Activated CD8-positive, alpha-beta T cell treated with anti-CD3 and anti-CD28 coated beads for 36 hours (primary cell): Measurements from ENCODE around the gene SRPK2. TPM values are rescaled to one million over a fixed set of nuclear protein-coding genes. Genes with fewer than 3 reads are reported as not detected.

Experiments used
- ATAC-seq: fragments of 200-7000 bp; cut with Tn5 transposase; one replicate; pipeline ENCODE4 v1.10.0; 2021; ENCODE audit warnings: mild to moderate bottlenecking, moderate library complexity
- CTCF ChIA-PET: fragments of 350-600 bp; sonication (Branson Sonifier 250); formaldehyde crosslinking; loops from one replicate; lab custom pipeline; 2021; ENCODE audit warnings: antibody characterized with exemption; lab: Charles Lee
- POLR2A ChIA-PET: fragments of 350-600 bp; sonication (Branson Sonifier 250); formaldehyde crosslinking; loops from one replicate; lab custom pipeline; 2021; ENCODE audit warnings: antibody characterized with exemption; lab: Charles Lee
- DNase-seq: peaks from one replicate; pipeline ENCODE4 v3.0.0-alpha.2; 2020
- H3K27ac Mint-ChIP-seq: one replicate; pipeline ENCODE4 v1.8.0; 2021; ENCODE audit warnings: mild to moderate bottlenecking, mixed read lengths
- H3K27me3 Mint-ChIP-seq: one replicate; pipeline ENCODE4 v1.8.0; 2021; ENCODE audit warnings: mixed read lengths
- H3K36me3 Mint-ChIP-seq: one replicate; pipeline ENCODE4 v1.8.0; 2021; ENCODE audit warnings: low read depth, mixed read lengths
- H3K4me1 Mint-ChIP-seq: one replicate; pipeline ENCODE4 v1.8.0; 2021; ENCODE audit warnings: low read depth, mixed read lengths
- H3K4me3 Mint-ChIP-seq: one replicate; pipeline ENCODE4 v1.8.0; 2021; ENCODE audit warnings: mild to moderate bottlenecking, moderate library complexity, mixed read lengths
- H3K9me3 Mint-ChIP-seq: one replicate; pipeline ENCODE4 v1.8.0; 2021; ENCODE audit warnings: mixed read lengths
- intact Hi-C: fragments of 100-400 bp; cut with micrococcal nuclease; formaldehyde crosslinking; loops from one replicate; pipeline ENCODE4 v1.10.0; 2022
- total RNA-seq, 2 experiments: library from RNA; stranded (reverse); gene quantifications; one replicate each; pipeline ENCODE4 v1.2.3, GENCODE V29; 2021
- TF ChIP-seq, protein P1 (sequence below): fragments of 200-600 bp; IDR thresholded peaks from one replicate; pipeline ENCODE4 v1.8.0; 2022; ENCODE audit warnings: antibody characterized with exemption, mild to moderate bottlenecking

Gene SRPK2
- total RNA-seq, 2 experiments from 2014 or later = 32.9 to 33.5 TPM

DNA sequence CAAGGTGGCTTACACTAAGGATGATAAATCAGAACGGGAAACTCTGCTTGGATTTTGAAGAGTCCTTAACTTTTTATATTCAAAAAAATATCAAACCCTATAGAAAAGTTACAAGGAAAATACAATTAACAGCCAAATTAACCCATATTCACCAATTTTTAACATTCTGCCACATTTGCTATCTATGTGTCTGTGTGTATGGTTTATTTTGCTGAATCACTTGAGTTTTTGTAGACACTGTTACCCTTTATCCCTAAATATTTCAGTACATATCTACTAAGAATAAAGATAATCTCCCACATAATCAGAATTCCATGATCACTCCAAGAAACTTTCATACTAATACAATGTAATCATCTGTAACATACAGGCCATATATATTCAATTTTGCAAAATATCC lies 1.2 kb upstream of the SRPK2 start:
- DNase-seq = no peak
- intact Hi-C loops = no loop called here
- Mint-ChIP-seq H3K4me3 (peak overlapping the region; percentile 89), H3K36me3 (peaks cover 5% of the 10 kb centered on the region), H3K27ac (no peak overlapping the region), H3K9me3 (peaks cover 2% of the 10 kb centered on the region), H3K27me3 (no peaks in the 10 kb centered on the region), H3K4me1 (peaks cover 25% of the 10 kb centered on the region)
- ATAC-seq = no peak
- TF ChIP-seq, protein P1, sequence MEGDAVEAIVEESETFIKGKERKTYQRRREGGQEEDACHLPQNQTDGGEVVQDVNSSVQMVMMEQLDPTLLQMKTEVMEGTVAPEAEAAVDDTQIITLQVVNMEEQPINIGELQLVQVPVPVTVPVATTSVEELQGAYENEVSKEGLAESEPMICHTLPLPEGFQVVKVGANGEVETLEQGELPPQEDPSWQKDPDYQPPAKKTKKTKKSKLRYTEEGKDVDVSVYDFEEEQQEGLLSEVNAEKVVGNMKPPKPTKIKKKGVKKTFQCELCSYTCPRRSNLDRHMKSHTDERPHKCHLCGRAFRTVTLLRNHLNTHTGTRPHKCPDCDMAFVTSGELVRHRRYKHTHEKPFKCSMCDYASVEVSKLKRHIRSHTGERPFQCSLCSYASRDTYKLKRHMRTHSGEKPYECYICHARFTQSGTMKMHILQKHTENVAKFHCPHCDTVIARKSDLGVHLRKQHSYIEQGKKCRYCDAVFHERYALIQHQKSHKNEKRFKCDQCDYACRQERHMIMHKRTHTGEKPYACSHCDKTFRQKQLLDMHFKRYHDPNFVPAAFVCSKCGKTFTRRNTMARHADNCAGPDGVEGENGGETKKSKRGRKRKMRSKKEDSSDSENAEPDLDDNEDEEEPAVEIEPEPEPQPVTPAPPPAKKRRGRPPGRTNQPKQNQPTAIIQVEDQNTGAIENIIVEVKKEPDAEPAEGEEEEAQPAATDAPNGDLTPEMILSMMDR = no peak
- ChIA-PET CTCF (no interaction called here), POLR2A (no interaction called here)

DNA sequence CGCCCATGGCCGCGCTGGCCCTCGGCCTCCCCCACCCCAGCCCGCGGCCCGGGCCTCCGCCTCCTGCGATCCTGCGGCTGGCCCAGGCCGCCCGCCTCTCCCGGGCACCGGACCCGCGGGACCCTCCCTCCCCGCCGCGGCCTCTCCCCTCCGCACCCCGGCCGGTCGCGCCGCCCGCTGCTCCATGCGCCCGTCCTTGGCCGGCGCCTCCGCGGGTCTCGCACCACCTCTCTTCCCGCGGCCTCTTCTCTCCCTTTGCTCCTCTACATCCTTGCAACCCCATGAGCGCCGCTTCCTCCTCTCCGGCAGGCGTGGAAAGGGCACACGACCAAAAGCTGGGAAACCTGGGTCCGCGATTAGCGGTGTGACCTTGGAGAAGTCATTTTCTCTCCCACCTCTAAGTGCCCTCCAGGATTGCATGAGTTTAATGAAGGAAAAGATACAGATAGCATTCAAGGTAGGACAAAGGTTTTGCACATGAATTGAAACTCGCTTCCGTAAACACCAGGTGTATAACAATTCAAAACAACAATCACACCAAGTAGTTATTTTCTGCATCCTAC lies 448 bp upstream of the SRPK2 start:
- intact Hi-C loops = no loop called here
- Mint-ChIP-seq H3K4me3 (peak overlapping the region; percentile 89), H3K4me1 (peaks cover 29% of the 10 kb centered on the region), H3K27me3 (no peaks in the 10 kb centered on the region), H3K36me3 (peaks cover 5% of the 10 kb centered on the region), H3K9me3 (no peaks in the 10 kb centered on the region), H3K27ac (peak overlapping the region; percentile 88)
- DNase-seq (peak; percentile 34), ATAC-seq (peak; percentile 43)
- POLR2A ChIA-PET = interaction anchor here (0.7 kb wide), 1 partner anchor 143 kb away, joined by 3 read pairs; the partner anchor contains the start of gene RINT1
- CTCF ChIA-PET = no interaction called here
- TF ChIP-seq, protein P1 = no peak

DNA sequence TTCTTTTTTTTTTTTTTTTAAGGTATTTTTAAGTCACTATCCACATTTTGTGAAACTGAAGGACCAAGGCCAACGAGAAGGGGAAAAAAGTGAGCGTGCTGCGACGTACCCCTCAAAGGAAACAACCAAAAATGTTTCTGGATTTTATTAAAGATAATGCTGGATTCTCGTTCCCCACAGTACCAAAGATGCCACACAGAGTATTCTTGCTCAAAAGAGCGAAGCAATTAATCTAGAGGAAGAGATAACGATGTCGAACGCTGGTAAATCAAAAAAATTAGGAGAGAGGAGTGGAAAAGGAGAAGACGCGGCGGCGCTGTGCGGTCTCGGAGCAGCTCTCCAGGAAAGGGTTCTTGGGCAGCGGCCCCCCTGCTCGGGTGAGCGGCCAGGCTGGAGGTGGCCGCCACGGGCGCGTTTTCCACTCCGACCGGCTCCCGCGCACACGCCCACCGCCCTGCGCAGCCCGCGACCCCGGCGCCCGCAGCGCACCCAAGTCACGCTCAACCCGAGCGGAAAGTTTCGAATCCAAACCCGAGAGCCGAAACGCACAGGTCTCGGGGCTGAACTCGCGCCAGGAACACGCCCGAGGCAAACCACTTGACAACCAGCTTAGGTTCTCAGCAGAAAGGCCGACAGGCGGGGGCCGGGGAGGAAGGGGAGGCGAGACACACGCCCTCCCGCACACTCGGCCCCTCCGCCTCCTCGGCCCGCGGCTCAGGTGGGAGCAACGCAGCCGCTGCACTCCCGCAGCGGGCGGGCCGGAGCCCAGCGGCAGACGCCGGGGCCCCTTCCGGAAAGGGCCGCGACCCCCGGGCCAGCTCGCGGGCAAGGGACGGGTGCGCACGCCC lies 989 bp downstream of the SRPK2 start:
- POLR2A ChIA-PET = interaction anchor here (0.6 to 1.2 kb wide), 4 partner anchors 51 to 175 kb away, joined by 3 read pairs; no protein-coding TSS in a partner anchor
- peak; percentile 35 for ATAC-seq
- Mint-ChIP-seq H3K27me3 (no peaks in the 10 kb centered on the region), H3K9me3 (no peaks in the 10 kb centered on the region), H3K36me3 (peaks cover 8% of the 10 kb centered on the region), H3K27ac (peak overlapping the region; percentile 75), H3K4me1 (peaks cover 34% of the 10 kb centered on the region), H3K4me3 (peak overlapping the region; percentile 77)
- intact Hi-C loops = no loop called here
- TF ChIP-seq, protein P1 = no peak
- DNase-seq = peak; percentile 62
- CTCF ChIA-PET = interaction anchor here (1.0 to 1.8 kb wide), 3 partner anchors 35 to 117 kb away, joined by 3 to 4 read pairs (median 4); no protein-coding TSS in a partner anchor

DNA sequence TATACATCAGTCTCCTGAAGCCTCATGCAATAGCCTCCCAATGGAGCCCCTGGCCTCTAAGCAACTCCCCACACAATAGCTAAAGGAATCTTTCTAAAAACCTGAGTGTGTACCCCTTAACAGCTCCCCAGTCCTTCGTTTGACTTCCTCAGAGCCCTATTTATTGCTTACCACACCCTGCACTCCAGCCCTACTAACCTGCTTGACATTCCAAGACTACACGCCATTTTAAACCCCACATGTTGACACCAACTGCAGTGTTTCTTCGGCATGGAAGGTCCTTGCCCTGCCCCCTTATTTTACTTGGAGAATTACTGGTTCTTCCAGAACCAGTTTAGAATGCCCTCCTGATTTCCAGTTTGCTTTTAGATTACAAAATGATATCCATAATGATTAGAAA lies 10.8 kb downstream of the SRPK2 start:
- intact Hi-C loops = no loop called here
- CTCF ChIA-PET = no interaction called here

More for the DNA sequence above, 10.8 kb downstream of the SRPK2 start:
- no peaks in the 10 kb centered on the region for H3K27me3 Mint-ChIP-seq
- peaks cover 2% of the 10 kb centered on the region for H3K36me3 Mint-ChIP-seq
- TF ChIP-seq, protein P1 = no peak
- DNase-seq (no peak), ATAC-seq (no peak)
- POLR2A ChIA-PET = interaction anchor here (0.6 kb wide), 1 partner anchor 22 kb away, joined by 4 read pairs; no protein-coding TSS in a partner anchor
- H3K27ac Mint-ChIP-seq = no peak overlapping the region
- H3K4me3 Mint-ChIP-seq = no peak overlapping the region
- H3K9me3 Mint-ChIP-seq = no peaks in the 10 kb centered on the region
- peaks cover 31% of the 10 kb centered on the region for H3K4me1 Mint-ChIP-seq
